ENCODE results near the gene DOLPP1. TPM values are rescaled to one million over a fixed set of nuclear protein-coding genes. Genes with fewer than 3 reads are reported as not detected.

Gene DOLPP1
- polyA plus RNA-seq, 1 of the 3 experiments (the other 2 are of a cell fraction): 19.9 TPM

GRCh38 chr9:129080601-129081387, at the start of gene DOLPP1 (continued):
- TF ChIP-seq USF2 (IDR thresholded peaks at IDR 0.05; ENCODE audit: borderline replicate concordance, low read depth, low read length) (peak; percentile 44), RFX5 (IDR thresholded peaks at IDR 0.05; ENCODE audit: low read length) (peak; percentile 96), GATA2 (CRISPR knock-in tag; IDR thresholded peaks at IDR 0.05) (no peak), RCOR1 (IDR thresholded peaks at IDR 0.05; ENCODE audit: low read length) (no peak), FOSL2 (IDR thresholded peaks at IDR 0.05; ENCODE audit: borderline replicate concordance, low read depth) (no peak), RAD21 (IDR thresholded peaks at IDR 0.05; ENCODE audit: low read length) (no peak), MEF2A (IDR thresholded peaks at IDR 0.05; ENCODE audit: borderline replicate concordance, low read depth) (no peak), MAX (IDR thresholded peaks at IDR 0.05; ENCODE audit: low read depth) (peak; percentile 25; the same call in 1 of the 2 replicates), CTCF (IDR thresholded peaks at IDR 0.05) (no peak), EZH2phosphoT487 (IDR thresholded peaks at IDR 0.05; ENCODE audit: borderline replicate concordance, low read depth) (no peak), TEAD4 (IDR thresholded peaks at IDR 0.05; ENCODE audit: borderline replicate concordance, insufficient read depth) (no peak), FOXJ3 (CRISPR knock-in tag; IDR thresholded peaks at IDR 0.05) (no peak)

- H3K27ac ChIP-seq (ENCODE audit: low read depth in 2 of 2, low read length in 1 of 2): no peak overlapping the region
- H3K79me2 ChIP-seq (ENCODE audit: insufficient read depth): peaks cover 13% of the 10 kb centered on the region; the same call in 1 of the 2 replicates
- H3K36me3 ChIP-seq (replicated peaks in 1 of 2; ENCODE audit: control insufficient read depth in 1 of 2, insufficient read depth in 2 of 2, low read length in 1 of 2): no peaks in the 10 kb centered on the region
- H3K4me1 ChIP-seq (ENCODE audit: control insufficient read depth in 1 of 2, insufficient read depth in 2 of 2, low read depth in 1 of 2, low read length in 1 of 2): peaks cover 5 to 13% of the 10 kb centered on the region in 2 experiments; a peak in 2 of 4 replicates
- H2AFZ ChIP-seq (ENCODE audit: low read depth): no peak overlapping the region
- H3K4me2 ChIP-seq: no peak overlapping the region
- no peaks in the 10 kb centered on the region for H4K20me1 ChIP-seq (ENCODE audit: insufficient read depth)
- H3K27me3 ChIP-seq (ENCODE audit: insufficient read depth): no peaks in the 10 kb centered on the region
- no peak overlapping the region for H3K9ac ChIP-seq
- 79% methylated on average over 4 of the region's 4 CpGs for WGBS (ENCODE audit: low lambda C conversion rate)
- ChIA-PET CTCF (interaction anchor here (1.1 kb wide), 1 partner anchor 24 kb away, joined by 4 read pairs; no protein-coding TSS in a partner anchor), POLR2A (interaction anchor here (0.7 kb wide), 1 partner anchor 307 kb away, joined by 6 read pairs; no protein-coding TSS in a partner anchor)
- no peak for TF ChIP-seq RCOR1 (IDR thresholded peaks at IDR 0.05; ENCODE audit: low read length)
- TF ChIP-seq USF1 (IDR thresholded peaks at IDR 0.05; ENCODE audit: borderline replicate concordance, low read depth): no peak
- TF ChIP-seq ELF1 (IDR thresholded peaks at IDR 0.05): no peak
- no peak for TF ChIP-seq NFIC (IDR thresholded peaks at IDR 0.05; ENCODE audit: borderline replicate concordance)
- TF ChIP-seq ZBTB33 (IDR thresholded peaks at IDR 0.05; ENCODE audit: borderline replicate concordance, low read depth): no peak
- no peak for TF ChIP-seq EP300 (IDR thresholded peaks at IDR 0.05; ENCODE audit: borderline replicate concordance in 1 of 2, low read depth in 1 of 2, low read length in 1 of 2)
- DNase-seq: no peak
- H3F3A ChIP-seq (replicated peaks; ENCODE audit: insufficient read depth): no peaks in the 10 kb centered on the region
- H3K9me2 ChIP-seq: no peaks in the 10 kb centered on the region
- no peaks in the 10 kb centered on the region for H3K9me3 ChIP-seq
- no peak overlapping the region for H3K4me3 ChIP-seq (ENCODE audit: low read depth in 2 of 2, low read length in 1 of 2)
These were observed 49.4 kb upstream of the DOLPP1 start for GRCh38 chr9:129031514-129031913.

All from SK-N-SH (cell line).